ENCODE data around the gene ZMIZ1.
A peak's percentile ranks its signal among the peaks of the same experiment; 100 is the strongest.
"Not testable (repeated sequence)": the region's sequence is repeated elsewhere in the genome, so short reads cannot be mapped to it uniquely, and the experiment has no call there.

ZMIZ1 gene

DNA sequence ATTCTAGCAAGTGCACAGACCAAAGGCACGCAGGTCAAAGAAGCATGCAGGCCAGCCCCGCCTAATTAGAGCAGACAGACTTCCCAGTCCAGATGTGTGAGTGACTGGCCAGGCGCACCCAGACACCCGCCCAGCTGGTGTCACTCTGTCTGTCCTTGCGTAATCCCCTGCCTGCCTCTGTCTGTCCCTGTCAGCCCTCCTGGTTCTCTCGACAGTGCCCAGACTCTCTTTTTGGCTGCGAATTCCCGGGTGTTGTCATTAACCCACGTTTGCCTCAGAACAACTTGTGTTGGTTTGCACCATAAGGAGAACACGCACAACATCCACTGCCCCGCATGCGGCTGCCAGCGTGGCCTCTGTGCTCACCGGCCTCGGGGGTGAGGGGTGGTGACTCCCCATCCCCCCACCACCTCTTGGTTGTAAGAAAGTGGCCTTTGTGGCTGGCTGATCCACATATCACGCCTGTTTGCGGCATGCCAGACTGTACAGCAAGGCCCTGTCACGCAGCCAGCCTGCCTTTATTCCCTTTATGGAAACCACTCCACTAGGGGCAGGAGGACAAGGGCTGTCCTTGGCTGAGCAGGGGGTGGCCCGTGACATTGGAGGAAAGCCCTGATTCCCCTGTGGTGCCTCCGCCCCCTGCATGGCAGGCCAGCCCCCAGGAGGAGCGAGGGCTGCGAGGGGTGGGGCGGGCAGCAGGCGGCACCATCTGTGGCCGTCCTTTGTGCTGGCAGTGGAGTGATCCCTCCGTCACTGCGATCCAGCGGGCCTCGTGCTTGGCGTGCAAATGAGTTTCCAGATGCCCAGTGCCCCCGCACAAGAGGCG is 205.7 kb downstream of the ZMIZ1 start:
- peak; percentile 49 for DNase-seq

DNA sequence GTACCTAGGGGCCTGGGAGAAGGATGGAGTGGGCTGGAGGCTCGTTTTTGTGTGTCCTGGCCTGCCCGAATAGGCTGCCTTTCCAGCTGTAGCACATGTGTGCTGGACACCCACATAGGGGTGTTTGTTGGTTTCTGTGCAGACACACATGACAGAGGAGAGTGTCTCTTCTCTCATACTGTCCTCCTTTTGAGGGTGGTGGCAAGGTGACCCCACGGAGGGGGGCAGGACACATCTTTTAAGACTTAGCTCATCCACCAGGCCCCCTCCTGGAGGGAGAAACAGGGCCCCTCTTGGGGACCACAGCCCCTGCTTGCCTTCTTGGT is 206.3 kb downstream of the ZMIZ1 start:
- DNase-seq: no peak

DNA sequence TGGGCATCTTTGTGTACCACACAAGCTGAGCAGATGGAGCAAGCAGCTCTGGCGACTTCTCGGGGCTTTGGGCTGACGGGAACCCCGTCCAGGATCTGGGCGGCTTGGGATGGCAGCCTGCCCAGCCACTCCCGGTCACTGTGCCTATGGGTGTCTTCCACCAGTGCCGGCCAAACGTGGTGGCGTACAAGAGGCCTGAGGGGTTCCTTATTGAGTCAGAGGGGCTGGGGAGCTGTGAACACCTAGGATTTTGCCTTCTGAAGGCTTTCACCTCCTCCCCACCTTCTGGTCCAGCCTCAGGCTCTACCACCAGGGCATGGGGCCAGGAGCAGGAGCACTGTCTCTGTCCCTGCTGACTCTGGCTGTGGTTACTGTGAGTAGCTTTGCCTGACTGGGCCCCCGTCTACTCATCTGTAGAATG is 206.7 kb downstream of the ZMIZ1 start:
- no peak for DNase-seq

- no peak for DNase-seq
Observed at GRCh38 chr10:79277579-79278269, 209.0 kb downstream of the ZMIZ1 start.

DNA sequence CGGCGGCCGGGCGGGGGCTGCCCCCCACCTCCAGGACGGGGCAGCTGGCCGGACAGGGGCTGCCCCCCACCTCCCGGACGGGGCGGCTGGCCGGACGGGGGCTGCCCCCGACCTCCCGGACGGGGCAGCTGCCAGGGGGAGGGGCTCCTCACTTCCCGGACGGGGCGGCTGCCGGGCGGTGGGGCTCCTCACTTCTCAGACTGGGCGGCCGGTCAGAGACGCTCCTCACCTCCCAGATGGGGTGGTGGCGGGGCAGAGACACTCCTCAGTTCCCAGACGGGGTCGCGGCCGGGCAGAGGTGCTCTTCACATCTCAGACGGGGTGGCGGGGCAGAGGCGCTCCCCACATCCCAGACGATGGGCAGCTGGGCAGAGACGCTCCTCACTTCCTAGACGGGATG is 210.3 kb downstream of the ZMIZ1 start:
- not testable (repeated sequence) for DNase-seq

- no peak for DNase-seq
Observed at GRCh38 chr10:79280956-79281355, 212.2 kb downstream of the ZMIZ1 start.

DNA sequence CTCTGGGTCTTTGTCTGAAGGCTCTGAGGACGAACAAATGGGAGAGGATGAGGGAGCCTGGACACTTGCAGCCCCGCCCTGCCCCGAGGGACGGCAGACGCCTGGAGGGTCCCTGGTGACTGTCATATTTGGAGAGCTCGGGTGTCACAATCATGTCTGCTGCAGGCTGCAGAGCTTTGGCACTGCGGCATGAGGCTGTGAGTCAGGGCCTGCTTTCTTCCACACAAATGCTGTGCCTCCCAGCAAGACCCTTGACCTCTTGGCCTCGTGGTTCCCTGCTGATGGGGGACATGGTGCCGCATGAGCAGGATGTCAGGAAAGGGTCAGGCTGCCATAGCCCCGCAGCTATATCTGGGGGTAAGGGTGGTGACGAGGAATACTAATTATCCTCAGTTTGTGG is 213.6 kb downstream of the ZMIZ1 start:
- DNase-seq: no peak

- DNase-seq: no peak
Observed at GRCh38 chr10:79283616-79284015, 214.8 kb downstream of the ZMIZ1 start.

DNA sequence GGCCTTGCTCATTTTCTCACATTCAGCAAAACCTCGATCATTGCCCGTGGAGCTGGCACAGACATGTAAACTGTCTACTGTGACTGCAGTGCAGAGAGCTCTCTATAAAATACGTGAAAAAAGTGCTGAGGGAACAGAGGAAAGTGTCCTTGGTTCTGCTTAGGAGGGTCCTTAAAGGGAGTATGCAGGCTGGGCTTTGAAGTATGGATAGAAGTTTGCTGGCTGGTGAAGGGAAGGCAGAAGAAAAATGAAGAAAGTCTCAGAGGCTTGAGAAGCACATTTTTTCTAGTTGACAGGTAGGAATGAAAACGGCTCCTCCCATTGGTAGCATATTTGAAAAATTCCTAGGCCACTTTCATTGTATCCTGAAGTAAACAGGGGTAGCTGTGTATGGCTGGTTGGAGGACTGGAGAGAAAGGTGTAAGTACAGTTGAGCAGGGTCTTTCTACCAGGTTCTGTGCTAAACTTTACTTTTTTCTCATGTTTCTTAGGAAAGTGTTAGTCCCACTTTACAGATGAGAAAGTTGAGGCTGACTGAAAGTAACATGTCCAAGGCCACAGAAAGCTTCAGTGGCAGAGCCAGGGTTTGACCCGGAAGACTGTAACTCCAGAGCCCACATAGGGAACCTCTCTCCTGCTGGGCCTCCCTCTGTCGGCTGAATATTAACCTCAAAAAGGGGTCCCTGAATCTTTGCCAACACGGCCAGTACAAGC is 215.5 kb downstream of the ZMIZ1 start:
- no peak for DNase-seq

DNA sequence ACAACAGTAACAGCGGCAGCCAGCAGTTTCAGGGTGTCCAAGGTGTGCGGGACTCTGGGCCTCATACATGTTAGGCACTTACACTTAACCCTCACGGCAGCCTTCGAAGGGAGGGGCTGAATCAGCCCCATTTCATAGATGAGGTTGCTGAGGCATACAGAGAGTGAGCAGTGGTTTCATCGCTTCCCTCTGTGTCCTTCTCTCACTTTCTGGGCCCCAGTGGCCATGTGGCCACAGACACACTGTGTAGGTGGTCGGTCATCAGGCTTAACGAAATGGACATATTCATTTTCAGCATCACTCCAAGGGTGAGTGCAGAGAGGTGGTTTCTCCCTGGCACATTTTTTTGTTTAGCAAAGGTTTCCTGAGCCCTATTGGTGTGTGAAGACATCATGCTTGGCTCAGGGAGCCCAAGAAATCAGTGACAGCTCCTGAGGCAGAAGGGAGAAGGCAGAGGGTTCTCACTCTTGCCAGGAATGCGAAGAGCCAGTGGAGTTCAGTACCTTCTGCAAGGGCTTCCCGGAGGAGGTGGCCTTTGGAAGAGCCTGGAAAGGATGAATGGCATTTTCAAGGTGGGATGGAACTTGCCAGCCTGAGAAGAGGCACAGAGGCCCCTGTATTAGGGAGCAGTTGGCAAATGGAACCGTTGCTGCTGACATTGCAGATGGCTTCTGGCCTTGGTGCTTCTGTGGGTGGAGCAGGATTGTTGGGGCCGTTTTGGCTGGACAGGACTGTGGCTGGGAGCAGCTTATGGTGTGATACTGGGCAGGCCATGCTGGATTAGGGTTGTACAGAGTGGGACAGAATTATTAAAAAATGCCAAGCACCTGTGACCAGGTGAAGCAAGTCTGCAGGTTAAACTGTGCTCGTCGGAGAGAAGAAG is 216.8 kb downstream of the ZMIZ1 start:
- DNase-seq: no peak

GRCh38 chr10:79286318-79286951 is 217.7 kb downstream of the ZMIZ1 start:
- DNase-seq: no peak

DNA sequence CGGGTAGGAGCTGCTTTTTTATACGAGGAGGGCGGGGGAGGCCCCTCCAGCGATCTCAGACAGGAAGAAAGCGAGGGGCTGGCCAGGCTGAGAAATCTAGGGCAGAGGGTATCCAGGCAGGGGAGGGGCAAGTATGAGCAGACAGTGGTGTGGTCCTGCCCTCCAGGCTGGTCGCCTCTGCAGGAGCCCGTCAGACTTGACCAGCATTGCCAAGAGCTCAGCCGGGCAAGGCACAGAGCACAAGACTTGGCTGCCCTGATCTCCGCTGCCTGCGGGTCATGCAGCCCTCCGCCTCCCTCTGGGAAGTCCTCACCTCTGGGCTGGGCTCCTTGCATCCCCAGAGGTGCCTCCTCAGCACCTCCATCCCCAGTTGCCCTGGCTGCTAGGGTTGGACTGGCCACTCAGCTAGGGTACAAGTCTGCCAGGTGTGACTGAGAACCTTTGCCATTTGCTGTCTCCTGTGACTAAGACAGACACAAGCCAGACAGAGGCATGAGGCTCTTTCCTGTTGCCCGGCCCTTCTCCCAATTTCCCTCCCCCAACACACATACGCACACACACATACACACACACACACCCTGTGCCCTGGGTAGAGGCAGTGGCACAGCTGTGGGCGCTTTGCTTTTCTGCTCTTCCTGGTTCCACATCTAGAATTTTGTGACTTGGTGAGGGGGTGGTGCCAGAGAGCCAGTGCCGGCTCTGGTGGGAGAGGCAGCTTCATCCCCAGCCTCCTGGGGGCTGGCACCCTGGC is 219.4 kb downstream of the ZMIZ1 start:
- no peak for DNase-seq

DNA sequence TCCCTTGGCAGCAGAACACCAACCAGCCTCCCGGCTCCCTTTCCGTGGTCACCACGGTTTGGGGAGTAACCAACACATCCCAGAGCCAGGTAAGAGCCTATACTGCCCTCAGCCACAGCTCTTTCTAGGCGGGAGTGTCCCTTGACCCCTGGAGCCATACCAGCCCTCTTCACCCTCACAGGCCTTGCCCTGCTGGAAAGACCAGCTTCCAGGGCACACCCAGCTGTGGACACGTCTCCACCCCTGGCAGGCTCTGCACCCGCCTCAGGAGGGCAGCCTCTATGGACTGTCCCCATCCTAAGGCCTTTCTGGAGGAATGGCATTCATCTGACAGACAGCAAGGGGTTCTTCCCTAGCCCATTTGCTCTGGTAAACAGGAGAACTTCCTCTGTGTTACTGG is 221.0 kb downstream of the ZMIZ1 start:
- no peak for DNase-seq

DNA sequence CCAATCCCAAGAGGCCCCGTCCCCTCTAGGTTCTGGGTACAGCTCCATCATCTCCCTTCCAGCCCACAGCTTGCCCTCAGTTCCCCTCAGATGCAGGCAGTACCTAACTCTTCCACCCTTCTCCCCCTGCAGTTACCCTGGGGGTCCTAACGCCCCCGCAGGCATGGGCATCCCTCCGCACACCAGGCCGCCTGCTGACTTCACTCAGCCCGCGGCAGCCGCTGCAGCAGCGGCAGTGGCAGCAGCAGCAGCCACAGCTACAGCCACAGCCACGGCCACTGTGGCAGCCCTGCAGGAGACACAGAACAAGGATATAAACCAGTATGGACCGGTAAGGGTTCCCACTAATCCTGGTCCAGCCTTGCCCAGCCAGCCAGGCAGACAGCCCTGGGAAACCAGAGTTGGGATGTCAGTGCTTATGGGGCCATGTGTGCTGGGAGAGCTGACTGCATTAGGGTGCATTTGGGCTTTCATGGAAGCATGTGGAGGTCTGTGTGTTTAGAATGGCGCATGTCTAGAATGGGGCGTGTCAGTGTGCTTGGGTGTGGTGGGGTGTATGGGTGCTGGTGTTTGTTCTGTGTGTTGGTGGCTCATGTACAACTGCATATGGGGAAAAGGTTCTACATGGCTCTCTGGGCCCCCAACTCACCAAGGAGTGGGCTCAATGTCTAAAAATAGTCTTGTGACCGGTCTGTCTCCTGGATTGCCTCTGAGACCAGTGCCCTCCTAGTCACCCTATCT is 223.4 kb downstream of the ZMIZ1 start:
- no peak for DNase-seq

DNA sequence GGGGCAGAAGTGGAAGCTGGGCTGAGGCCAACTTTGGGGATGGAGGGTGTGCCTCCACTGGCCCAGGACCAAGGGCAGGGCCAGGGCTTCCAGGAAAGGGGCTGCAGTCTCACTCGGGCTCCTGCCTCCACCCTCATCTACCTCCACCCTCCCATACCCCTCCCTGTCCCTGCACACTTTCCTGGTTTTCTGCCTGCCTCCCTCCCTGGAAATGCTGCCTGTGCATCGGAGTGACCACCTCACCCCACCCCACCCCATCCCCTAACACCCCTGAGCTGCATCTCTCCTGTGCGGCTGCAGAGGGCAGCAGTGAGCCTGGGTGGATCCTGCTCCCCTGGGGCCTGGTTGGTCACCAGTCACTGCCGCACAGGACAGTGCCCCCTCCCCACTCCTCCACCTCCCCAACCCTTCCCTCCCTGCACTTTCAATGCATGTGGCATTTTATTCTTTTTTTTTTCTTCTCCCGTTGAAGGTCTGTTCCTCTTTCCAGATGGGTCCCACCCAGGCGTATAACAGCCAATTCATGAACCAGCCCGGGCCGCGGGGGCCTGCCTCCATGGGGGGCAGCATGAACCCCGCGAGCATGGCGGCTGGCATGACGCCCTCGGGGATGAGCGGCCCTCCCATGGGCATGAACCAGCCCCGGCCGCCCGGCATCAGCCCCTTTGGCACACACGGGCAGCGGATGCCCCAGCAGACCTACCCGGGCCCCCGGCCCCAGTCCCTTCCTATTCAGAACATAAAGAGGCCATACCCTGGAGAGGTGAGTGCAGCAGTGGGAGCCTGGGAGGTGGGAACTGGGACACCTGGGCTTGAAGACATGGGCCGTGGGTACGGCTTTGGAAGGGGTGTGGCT is 224.4 kb downstream of the ZMIZ1 start:
- DNase-seq: no peak

- DNase-seq: no peak
Observed at GRCh38 chr10:79293841-79294581, 225.2 kb downstream of the ZMIZ1 start.

GRCh38 chr10:79295563-79295962 is 226.8 kb downstream of the ZMIZ1 start:
- DNase-seq: no peak

DNA sequence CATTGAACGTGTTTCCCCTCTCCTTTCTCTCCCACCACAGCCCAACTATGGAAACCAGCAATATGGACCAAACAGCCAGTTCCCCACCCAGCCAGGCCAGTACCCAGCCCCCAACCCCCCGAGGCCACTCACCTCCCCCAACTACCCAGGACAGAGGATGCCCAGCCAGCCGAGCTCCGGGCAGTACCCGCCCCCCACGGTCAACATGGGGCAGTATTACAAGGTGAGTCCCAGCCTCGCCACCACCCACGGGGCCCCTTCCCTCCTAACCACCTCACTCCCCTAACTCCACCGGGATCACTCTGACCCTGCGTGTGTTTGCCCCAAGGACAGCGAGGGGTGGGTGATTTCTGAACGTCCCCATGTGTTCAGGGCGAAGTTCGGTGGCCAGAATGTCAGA is 227.7 kb downstream of the ZMIZ1 start:
- DNase-seq: no peak

Measured in NCI-H2227 treated with DMSO at 0.1 percent for 48 hours (cell line).